Limb (tissue), 2 donors: ENCODE results near the gene CACHD1.

Experiments used
- DNase-seq, 2 donors: peaks; one replicate each; pipeline ENCODE4 v3.0.0-alpha.2; 2016; ENCODE audit errors: extremely low spot score in 2 of 2

CACHD1 gene

DNA sequence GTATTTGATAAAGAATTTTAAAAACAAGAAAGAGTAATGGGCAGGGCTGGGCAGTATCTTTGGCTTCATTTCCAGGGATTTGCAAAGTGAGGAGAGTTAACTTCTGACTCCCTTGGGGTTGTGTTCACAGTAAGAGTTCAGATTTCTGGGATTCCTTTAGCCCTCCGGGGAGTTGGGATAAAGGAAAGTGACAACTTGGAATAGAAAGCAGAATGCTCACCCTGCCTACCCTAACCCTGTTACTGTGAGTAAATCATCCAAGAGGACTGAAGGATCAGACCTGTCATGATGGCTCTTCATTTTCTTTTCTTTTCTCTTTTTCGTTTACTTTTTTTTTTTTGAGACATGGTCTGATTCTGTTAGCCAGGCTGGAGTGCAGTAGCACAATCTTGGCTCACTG lies 76.1 kb downstream of the CACHD1 start:
- no peak for DNase-seq

DNA sequence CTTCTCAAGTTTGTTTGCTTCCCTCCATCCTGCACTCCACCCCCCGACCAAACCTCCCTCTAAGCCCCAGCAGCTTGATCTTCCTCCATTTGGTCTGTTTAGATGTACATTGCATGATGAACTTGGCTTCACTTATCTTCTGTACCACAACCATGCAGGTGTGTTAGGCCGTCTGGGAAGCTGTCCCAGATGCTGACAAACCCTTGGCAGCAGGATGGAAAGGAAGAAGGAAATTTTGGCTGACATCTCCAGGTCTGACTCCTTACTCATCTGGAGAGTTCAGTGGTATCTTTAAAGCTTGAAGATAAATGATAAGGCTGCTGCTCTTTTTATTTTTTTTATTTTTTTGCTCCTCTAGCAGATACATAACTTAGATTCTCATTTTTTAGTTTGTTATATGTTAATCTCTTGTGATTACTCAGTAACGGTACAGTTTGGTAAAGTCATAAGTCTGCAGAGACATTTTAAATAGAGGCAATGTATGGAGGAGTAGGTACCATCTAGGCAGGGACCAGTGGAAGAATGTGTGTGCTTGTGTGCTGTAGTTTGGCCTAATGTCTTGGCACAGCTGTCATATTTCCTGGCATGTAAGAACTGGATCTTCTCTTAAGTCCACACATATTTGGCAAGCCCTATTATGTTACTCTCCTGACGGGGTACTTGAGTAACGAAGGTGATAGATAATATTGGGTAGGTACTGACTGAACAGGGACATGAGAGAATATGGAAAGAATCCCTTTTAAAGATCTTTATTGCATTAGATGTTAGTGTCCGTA lies 79.7 kb downstream of the CACHD1 start:
- no peak for DNase-seq

DNA sequence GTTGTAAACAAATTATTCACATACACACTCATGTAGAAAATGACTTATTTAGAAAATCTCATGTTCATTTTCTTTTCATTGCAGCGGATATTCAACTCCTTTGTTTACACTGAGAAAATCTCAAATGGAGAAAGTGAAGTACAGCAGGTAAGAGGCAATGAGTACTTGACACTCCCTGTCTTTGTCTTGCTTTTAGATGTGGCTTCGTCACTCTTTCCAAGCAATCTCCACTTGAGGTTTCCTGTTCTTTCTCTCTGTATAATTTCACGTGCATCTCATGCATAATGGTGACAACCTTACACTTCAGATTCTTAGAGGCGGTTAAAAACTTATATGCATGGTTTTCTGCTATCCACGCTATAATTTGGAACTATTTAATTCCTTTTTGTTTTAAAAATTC lies 80.6 kb downstream of the CACHD1 start:
- no peak for DNase-seq

DNA sequence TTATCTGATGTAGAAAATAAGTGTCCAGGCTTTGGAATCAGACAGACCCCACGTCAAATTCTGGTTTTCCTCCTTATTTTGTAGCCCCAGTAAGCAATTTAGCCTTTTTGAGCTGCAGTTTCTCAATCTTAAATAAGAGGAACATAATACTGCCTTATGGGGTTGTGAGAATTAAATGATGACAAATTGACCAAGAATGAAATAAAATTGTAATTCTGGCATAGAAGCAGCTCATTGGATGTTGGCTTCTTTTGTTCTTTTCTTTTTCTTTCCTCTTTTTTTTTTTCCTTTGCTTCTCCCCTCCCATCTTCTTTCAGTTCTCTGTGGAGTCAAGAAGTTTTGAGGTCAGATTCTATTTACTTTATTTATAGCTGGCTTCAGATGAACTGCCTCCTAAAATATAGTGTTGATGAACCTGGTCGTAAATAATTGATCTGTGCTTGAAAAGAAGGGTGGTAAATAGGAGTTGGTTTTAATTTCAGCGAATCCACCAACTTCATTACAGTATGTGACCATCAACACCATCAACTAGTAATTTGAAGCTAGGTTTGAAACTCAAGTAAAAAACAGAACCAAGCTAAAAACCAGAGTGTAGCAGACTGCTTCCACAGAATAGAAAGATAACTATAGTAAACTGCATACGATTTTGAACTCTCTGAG lies 81.1 kb downstream of the CACHD1 start:
- no peak for DNase-seq

DNA sequence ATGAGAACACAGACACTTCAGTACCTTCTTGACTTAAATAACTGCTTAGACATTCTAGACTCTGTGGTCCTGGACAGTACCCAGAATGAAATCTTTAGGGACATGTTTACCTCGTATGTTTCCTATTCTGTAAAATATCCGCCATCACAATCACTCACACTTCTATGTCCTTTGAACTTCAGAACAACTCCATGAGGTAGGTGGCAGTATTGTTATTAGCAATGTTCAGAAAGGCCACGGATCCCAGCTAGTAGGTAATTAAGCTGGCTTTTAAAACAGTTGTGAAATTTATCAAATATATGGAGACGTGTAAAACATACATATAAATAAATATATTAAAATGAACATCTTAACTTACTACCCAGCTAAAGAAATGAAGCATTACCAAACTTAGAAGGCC lies 83.4 kb downstream of the CACHD1 start:
- DNase-seq: no peak

DNA sequence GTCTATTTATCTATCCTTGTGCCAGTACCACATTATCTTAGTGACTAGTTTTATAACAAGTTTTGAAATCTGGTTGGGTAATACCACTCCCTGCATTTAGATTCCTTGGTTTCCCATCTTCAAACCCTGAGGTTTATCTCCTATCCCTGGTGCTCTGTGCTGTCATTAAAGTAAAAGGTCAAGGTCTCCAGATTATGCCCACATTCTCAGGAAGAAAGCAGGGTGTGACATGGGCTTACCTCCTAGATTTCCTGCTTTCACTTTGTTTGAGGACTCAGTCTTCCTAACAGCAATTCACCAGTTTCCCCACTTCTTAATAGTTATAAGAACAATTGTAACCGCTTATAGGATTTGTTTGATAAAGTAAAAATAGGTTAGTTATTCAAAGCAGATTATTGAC lies 86.0 kb downstream of the CACHD1 start:
- no peak for DNase-seq

DNA sequence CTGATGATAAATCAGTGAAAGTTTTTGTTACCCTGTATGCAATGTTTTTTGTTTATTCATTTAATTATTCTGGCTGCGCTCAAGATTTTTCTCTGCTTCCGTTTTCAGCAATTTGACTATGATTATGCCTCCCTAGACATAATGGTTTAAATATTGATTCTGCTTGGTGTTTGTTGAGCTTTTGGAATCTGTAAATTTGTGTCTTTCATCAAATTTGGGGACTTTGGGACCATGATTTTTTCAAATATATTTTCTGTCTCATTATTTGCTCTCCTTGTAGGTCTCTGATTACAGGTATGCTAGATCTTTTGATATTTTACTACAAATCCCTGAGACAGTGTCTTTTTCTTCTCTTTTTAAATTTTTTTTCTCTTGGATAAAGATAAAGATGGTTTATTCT lies 92.1 kb downstream of the CACHD1 start:
- no peak for DNase-seq

DNA sequence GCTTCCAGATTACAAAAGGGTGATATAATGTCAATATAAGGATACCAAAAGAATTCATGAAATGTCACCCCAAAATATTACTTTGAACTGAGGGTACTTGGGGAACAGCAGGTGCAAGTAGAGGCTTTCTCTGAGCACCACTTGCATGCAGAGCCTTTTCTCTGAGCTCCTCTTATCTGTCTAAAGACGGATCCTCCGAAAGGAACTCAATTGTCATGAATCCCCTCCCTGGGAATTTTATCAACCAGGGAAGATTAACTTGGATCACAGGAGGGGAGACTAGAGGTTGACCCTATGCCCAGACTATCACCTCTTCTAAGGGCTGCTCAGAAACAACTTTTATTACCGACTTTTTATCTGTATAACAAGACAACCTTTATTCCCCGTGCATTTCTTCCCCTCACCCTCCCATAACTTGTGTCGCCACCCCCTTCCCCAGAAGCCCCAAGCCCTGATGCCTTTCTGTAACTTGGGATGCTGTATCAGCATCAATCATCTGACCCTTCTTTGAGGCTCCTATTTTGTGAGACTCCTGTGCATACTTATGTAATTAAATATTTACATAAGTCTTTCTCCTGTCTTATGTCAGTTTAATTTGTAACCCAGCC lies 94.1 kb downstream of the CACHD1 start:
- no peak for DNase-seq

DNA sequence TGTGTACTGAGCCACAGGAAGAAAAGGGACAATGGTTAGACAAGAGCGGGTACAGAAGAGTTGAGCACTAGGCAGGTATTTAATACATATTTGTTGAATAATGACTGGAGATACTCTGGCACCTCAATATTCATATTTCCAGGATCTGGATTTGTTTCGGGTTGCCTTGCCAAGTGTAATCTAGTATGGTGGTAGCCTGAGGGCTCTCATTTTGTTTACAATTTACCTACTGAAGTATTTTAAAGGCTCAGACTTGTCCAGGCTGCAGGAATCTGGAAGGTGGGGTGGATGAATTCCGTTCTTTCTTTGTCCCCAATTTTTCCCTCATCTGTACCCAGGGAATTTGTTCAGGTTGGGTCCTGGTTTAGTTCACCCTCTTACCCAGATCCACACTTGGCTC lies 95.0 kb downstream of the CACHD1 start:
- DNase-seq: no peak

DNA sequence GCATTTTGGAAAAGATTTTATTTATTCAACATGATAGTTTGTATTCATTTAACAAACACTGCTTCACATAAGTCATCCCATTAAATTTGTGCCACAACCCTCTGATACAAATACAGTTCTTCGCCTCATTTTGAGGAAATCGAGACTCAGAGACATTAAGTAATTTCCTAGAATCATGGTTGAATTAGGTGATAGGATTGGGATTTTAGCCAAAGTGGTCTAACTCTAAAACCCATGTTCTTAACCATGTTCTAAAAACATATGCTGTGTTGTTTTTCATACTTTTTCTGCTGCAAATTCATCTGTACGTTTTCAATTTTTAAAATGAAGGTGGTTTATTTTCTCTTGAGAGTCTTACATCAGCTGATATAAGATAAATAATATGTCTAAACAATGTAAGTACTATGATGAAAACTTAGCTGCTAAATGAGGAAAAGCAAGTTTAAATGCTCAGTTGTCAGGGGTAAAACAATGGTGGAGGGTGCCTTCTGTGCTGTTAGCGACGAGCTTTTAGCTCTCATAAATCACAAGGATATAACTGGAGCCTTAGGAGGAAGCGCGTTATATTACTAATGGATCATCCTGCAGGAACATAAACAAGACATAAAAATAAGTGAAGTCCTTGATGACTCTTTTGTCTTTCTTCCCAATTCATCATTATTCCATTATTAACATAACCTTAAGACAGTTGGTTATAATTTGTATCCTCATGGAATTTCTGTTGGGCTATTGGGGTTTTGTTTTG lies 97.7 kb downstream of the CACHD1 start:
- DNase-seq: no peak

DNA sequence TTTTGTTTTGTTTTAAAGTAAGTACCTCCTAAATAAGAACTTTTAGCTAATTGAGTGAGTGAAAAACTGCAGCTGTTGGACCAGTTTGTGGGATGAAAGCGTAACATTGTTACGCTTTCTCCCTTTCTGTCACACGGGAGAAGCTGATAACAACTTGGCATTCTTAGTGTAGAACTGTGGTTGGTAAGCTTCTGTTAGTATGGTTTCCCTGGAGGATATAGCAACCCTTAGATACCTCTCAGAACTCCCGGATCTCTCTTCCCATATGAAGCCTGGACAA lies 98.2 kb downstream of the CACHD1 start:
- DNase-seq: no peak

DNA sequence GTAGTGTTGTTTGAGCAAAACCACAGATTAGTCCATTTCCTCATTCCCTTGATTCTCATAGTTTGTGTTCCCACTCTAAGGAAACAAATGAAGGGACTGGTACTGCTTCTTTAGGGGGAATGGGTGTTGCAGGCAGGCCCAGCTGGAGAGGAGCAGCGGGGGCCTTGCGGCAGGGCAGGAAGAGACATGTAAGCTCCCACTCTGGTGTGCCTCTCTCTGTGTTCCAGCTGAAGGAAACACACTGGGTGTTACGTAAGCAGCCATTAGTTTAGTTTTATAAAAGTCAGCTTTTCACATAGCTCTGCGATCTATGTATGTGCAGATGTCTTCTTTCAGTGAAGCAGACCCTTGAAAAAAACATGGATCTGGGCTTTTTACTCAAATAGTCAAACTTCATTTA lies 99.5 kb downstream of the CACHD1 start:
- no peak for DNase-seq

DNA sequence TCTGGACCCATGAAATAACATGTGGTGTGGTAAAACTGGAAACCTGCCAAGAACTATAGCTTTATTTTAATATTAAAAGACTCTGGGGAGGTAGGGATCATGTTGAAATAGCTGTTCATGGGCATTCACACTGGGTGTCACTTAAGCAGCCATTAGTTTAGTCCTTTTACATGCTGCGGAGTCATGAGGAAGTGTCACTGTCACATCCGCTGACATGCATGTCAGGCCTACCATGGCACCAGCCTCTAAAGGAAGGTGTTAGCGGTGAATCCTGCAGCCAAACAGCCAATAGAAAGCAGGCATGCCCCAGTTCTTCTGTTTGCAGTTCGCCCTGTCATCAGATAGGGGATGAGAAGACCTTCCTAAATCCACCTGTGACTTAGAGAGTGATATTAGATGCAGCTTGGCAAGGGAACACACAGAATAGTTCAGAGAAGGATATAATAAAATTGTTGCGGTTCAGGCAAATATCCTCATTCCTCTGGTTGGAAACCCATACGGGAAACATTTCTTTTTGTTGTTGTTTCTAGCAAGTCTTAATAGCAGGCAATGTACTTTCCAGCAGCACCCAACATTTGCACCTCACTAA lies 100.4 kb downstream of the CACHD1 start:
- DNase-seq: no peak

DNA sequence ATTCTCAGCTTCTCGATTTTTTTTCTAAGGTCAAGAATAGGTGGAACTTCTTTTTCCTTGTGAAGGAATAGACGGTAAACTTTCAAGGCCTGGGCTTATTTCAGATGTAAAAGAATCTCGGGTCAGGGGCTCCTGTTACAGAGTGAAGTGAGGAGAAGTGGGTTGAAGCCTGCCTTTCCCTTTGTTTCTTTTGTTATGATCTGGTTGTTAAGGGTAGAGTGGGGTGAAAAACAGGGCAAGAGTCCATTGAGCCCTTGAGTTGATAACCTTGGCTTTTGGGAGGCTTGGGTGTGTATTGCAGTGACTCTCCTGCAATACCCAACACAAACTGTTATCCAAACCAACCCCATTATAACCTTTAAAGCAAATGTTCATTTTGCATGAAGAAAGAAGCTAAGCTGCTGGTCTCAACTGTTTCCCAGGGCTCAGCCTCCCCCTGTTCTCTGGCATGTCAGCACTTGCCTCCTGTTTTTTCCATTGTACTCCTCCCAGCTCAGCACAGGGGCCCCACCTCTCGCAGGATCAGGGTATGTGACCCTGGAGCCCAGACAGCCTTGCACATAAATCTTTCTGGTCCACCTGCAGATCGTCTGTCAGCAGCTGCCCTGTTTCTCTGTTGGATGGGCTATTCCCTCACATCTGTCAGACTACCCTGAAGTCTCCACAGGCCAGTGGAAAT lies 102.4 kb downstream of the CACHD1 start:
- no peak for DNase-seq

DNA sequence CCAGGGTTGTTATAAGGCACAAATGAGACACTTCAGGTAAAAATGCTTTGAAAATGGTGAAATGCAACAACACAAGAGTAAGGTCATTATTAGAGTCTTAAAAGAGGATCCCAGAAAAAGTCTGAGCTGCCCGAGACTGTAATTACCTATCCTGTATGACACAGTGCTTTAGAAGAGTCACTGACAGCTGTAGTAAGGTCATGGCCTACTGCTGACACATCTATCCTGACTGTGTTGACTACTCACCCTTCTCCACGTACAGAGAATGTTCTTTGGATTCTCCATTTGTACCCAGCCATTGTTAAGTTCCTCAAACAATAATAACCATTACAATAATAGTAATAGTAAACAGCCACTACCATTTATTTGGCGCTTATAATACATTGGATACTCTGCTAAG lies 104.4 kb downstream of the CACHD1 start:
- DNase-seq: no peak

DNA sequence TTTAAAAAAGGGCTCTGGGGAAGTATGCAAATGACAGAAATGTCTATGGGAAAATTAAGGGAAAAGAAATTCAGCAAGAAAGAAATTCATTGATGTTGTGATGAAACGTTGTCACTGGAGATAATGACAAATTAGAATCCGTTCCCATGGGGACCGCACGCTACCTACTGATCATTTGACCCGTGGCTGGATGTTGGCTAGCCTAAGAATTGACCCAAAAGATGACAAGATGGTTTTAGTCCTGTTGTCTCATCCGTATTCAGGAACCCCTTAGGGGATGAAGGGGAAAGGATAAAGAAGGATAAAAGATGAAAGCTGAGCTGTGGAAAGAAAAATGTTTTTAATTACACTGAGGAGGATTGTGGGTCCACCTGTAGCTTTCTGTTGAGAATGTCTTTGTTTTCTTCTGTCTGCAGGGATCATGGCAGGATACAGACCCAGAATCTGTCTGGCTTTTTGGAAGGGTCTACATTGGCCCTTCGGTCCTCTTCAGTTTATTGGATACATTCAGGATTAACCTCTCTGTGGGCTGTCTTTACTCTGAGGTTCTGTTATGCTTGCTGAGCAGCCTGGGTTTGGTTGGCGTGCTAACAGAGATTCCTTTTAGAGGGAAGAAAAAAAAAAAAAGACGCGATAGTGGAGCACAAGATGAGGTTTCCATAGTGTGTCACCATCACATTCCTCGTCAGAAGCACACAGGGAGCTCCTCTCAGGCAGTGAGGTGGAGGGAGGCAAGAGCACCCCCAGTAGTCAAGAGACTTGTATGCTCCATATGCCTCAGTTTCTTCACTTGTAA lies 106.2 kb downstream of the CACHD1 start:
- no peak for DNase-seq

DNA sequence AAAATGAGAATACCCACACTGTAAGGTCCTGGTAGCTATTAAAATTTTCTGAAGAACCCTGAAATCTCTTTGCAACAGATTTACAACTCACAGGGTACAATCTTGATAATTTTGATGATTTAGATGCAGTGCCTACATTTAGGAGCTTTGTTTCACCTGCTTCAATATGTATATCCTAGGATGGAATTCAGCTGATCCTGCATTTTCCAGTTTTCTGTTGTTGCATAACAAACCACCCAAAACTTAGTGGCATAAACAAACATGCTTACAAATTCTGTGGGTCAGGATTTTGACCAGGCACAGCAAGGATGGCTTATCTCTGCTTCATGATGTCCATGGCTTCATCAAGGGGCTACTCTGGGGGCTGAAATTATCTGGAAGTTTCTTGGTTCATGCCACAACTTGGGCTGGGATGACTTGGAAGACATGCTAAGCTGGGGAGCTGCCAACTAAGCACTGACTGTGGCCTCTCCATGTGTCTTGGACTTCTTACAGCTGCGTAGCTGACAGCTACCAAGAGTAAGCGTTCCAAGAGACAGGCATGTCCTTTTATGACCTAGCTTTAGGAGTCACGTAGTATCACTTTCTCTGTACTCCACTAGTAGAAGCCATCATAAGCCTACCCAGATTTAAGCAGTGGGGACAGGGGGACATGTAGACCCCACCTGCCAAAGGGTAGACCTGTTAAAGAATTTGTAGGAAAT lies 108.5 kb downstream of the CACHD1 start:
- no peak for DNase-seq

DNA sequence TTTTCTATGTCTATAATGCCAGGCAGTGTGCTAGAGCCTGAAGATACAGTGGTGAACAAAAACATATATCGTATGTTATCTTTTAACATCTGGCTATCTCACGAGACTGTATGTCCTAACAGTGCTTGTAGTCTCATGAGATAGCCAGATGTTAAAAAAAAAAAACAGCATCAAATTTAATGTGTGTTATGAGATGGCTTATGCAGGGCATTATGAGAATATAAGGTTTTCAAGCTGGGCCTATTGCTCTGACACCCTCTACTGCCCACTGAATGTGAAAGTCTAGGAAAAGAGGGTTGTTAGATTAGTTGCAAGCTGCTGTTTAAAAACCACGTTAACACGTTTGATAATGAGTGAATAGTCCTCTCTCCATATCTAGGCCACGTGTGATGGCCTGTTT lies 109.8 kb downstream of the CACHD1 start:
- no peak for DNase-seq

DNA sequence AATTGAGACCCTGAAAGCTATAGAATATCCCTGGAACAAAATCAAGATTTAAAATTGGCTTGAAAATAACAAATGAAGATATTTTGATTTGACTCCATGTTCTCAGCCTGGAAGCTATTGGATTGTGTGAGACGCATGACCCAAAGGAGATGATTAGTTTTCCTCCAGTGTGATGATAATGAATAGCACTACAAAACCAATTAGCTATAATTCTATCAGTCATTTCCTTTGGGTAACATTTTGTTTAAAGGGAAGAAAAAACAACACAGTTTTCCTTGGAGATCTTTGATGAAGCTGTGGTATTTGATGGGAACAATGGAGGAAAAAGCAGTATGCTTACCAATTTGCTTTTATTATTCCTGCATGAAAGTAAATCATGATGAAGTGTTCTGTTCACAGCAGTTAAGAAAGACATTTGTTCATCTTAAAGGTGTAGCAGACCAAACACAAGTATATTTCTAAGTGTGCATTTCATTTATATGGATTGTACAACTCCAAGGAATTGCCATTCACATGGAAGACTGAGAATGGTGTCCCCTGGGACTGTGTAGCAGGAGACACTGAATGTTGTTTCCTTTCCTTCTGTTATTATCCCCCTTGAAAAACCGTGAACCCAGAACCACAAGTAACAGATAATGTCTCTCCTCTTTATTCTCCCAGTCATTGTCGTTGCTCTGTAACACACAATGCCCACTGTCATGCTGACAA lies 111.4 kb downstream of the CACHD1 start:
- no peak for DNase-seq

DNA sequence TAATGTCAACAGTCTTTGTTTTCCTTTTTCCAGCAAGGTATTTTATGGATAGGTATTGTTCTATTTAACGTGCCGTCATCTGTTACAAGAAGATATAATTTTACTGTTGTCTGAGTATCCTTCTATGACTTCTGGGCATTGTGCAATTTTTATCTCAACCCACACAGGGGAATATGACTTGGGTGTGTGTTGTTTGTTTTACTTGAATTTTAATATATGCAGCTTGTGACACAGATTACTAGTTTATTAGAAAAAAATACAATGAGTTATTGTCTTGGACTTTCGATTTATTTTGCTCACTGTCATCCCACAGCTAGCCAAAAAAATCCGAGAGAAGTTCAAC lies 111.9 kb downstream of the CACHD1 start:
- no peak for DNase-seq
